Uterine smooth muscle cell (primary cell): ENCODE measurements around the gene CRP. TPM values are rescaled to one million over a fixed set of nuclear protein-coding genes. Genes with fewer than 3 reads are reported as not detected.

Source experiments
- total RNA-seq: library from RNA; depleted of rRNA; stranded (reverse); fragments of >200 nt; gene quantifications from 2 replicates; pipeline ENCODE4 v1.2.3, GENCODE V29; 2014

CRP gene
- total RNA-seq, result not detected in 2 replicates

GRCh38 chr1:159714529-159714928, at the start of gene CRP:
Gene CRP, minus strand, starts transcription at chr1:159714589. Its CDS starts 104 bp downstream, at chr1:159714485.

Other genes with a start within 250 kb of the CRP start
- not detected in 2 replicates for gene OR10J5, start 178.6 kb downstream of the CRP start, total RNA-seq
- not detected in 2 replicates for gene APCS, start 126.8 kb downstream of the CRP start, total RNA-seq
- 10.5 and 15.2 TPM in 2 replicates for gene DUSP23, start 66.4 kb upstream of the CRP start, total RNA-seq
- not detected in 2 replicates for gene FCRL6, start 87.8 kb upstream of the CRP start, total RNA-seq
- 0.11 TPM in 1 of 2 replicates, not detected in the other for gene SLAMF8, start 112.3 kb upstream of the CRP start, total RNA-seq
- gene VSIG8, start 148.1 kb upstream of the CRP start, total RNA-seq, result 0.12 TPM in 1 of 2 replicates, not detected in the other
- 0.62 and 1.1 TPM in 2 replicates for gene CFAP45, start 185.6 kb upstream of the CRP start, total RNA-seq
- 187 and 331 TPM in 2 replicates for gene TAGLN2, start 210.9 kb upstream of the CRP start, total RNA-seq
- gene IGSF9, start 231.0 kb upstream of the CRP start, total RNA-seq, result under 0.01 TPM in 1 of 2 replicates, not detected in the other
- not detected in 2 replicates for gene SLAMF9, start 239.6 kb upstream of the CRP start, total RNA-seq